GM18505 (cell line): Measurements from ENCODE around the gene TTC28.

Experiments used
- ATAC-seq: cut with Tn5 transposase; IDR thresholded peaks from one replicate; pipeline ENCODE4 v1.9.1; 2021; ENCODE audit not compliant: unreplicated experiment
- POLR2A ChIP-seq: IDR thresholded peaks from 4 replicates; pipeline ENCODE4 v1.6.1; 2011; ENCODE audit warnings: borderline replicate concordance; ENCODE audit not compliant: insufficient read depth, insufficient read length; ENCODE audit errors: extremely low read depth

Gene TTC28

DNA sequence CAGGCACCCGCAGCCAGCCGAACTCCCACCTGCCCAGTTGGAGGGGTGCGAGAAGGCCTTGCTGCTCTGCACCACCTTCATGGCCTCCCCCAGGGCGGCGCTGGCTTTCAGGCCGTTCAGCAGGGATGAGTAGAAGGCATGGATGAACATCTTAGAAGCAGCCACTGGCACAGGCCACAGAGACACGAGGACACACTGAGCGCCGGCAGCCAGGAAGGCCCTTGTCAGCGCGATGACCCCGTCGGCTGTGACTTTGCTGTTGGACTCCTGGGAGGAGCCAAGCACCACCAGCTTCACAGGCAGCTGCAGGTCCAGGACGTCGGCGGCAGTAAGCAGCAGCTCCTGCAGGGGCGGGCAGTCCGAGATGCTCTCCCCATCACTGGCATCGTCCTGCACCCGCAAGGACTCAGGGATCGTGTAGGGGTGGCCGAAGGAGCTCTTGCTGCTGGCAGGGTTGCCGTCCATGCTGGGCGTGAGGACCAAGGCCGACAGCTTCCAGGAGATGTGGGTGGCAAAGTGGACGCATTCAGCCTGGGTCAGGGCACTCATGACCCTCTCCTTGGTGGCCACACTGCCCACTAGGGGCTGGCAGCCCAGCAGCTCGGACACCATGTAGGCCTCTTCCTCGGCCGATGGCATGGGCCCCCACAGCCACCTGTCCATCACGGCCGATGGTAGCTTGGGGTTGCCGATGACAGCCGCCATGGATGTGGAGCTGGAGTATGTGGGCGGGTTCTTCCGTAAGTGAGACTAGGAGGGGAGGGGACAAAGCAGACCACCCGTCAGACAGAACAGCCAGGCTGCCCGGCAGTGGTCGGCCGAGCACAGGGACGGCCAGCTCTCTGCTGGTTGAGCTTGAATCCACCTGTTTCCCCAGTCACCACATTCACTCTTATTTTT is 680.9 kb downstream of the TTC28 start:
- no peak for TF ChIP-seq POLR2A
- ATAC-seq: no peak

DNA sequence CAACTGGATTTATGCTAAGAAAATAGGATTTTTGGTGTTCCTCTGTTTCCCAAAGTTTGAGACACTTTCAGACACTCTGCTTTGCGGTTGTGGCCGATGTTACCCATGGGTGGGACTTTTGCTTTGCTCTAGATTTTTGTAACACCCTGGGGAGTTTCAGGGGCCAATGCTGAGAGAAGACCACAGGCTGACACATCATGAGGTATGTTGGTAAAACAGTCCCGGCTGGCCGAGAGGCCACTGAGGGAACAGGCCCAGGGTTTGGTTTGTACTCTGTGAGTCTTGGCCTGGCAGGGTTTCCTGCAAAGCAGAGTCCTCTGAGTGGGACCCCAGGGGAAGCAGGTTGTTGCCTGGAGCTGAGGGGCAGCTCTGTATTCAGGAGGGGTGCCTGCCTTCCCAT is 682.1 kb downstream of the TTC28 start:
- TF ChIP-seq POLR2A: no peak
- no peak for ATAC-seq

DNA sequence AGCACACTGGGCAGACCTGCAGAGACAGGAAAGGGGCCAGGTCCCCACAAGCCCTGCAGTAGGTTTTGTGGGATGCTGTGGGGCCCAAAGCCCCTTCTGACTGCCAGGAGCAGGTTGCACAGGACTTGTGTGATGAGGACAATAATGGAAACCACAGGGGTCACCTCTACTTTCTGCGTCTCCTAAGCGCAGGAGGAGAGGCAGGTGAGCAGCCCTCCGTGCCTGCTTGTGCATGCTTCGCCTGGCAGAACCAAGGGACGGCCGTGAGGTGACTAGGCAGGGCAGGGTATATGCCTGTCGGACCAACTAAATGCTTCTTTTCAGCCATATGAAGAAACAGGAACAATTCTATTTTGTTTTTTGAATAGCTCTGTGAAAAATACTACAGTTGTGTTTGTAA is 682.7 kb downstream of the TTC28 start:
- TF ChIP-seq POLR2A: no peak
- ATAC-seq: no peak

DNA sequence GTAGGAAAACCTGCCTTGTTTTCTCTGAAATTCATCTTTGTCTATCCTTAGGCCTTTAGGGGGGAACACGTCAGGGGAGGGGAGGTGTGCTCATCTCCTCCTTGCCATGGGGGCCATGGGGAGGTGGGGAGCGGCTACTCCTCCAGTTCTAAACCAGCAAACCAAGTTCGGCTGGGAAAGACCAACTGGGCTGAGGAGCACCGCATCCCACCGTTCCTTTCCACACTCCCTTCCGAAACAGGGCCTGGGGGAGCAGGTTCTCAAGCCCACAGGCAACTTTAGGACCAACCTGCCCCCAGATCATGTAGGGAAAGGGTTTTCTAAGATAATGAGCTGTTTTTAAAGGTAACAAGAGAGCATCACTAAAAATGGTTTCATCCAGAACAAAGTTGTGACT is 683.1 kb downstream of the TTC28 start:
- ATAC-seq: no peak
- TF ChIP-seq POLR2A: no peak

DNA sequence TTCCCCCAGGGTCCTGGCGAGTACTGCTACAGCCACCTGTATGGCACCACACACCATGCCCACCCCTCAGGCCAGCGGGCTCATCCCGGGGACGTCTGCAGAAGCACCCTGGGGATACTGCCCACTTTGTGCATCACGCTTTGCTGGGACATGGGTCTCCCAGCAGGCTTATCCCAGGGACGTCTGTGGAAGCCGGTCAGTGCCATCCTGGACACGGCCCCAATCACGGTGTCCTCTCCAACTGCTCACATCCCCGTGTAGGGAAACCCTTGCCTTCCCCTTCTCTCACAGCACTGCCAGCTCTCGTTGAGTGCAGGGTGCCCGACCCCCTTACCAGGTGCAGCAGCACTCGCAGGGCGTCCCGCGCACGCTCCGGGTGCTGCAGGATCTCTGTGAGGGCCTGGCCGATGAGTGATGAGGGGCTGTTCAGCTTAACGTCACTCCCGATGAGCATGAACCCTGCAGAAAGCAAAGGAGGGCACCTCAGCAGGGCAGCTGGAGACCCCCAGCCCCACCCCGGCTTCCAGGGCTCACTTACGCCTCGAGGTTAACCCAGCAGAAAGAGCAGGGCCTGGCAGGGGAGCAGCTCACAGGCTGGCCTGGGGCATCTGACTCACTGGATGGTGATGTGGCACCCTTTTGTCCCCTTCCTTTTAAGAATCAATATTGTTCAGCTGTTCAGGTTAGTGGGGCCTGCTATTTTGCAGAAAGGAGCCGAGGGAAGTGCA is 683.7 kb downstream of the TTC28 start:
- no peak for ATAC-seq
- TF ChIP-seq POLR2A: no peak

DNA sequence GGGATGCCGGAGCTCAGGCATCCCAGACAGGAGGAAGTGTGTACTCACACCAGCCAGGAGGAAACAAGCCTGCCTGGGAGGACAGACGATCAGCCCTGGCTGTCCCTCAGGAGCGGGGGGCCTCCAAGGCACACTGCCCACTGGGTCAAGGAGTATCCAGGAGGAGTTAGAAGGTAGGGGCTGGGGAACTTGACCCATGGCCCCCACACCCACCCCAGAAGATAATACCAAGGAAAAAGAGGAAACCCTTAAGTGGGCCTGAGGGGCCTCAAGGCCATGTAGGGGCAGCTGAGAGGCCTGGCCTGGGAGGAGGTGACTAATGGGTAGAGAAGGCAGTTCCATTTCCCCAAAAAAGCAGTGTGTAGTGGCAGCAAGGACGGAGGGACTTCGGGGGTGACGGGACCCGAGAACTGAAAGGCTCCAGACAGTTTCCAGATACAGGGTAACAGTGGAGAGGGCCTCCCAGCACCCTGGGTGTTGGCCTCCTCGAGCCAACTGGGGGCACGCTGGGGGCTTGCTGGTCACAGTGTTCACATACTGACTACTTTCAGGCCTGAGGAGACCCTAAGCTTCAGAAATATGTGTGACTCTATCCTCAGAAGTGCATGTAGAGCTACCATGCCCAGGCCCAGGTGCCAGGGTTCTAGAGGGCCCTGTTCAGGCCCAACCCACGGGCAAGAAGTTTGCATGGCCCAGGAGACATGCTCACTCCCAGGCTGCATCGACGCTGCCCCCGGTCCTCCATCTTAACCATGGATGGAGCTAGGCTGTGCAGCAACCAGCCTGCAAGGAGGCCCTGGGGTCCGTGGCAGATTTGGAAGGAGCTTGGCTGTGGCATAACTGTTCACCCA is 684.9 kb downstream of the TTC28 start:
- TF ChIP-seq POLR2A: no peak
- ATAC-seq: no peak

DNA sequence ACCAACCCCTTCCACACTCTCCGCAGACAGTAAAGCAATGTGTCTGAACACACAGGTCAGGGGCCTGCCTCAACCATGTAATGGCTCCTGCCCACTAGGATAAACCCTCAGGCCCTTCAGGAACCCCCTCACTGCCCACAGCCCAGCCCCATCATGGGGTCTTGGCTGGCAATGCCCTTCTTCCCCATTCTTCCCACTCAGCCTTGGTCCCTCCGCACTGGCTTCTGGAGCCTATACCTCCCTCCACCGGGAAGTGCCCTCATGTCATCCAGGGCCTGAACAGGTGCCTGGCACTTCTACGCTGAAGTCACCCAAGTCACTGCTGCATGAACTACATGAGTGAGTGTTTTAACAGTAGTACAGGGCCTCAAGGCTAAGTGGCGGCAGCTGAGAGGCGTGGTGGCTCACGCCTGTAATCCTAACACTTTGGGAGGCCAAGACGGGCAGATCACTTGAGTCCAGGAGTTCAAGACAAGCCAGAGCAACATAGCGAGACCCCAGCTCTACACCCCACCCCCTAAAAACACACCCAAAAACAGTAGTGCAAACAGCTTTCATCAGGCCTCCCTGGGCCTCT is 685.8 kb downstream of the TTC28 start:
- no peak for ATAC-seq
- TF ChIP-seq POLR2A: no peak

DNA sequence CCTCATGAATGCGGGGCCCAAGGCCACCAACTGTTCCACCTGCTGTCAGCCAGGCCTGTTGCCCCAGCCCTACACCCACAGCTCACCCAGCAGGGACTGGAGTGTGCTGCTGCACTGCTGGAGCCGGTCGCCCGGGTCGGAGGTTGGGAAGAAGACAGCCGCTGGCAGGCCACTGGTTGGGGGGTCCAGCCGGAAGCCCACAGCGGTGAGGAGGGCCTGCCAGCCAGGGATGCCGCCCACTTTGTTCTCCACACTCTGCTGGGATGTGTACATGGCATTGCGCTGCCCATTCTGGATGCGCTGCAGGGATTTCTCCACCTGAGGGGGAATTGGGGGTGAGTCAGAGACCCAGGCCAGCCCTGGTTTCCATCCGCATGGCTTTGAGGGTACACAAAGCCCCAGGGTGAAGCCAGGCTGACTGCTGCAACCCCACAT is 686.4 kb downstream of the TTC28 start:
- TF ChIP-seq POLR2A: no peak
- ATAC-seq: no peak

DNA sequence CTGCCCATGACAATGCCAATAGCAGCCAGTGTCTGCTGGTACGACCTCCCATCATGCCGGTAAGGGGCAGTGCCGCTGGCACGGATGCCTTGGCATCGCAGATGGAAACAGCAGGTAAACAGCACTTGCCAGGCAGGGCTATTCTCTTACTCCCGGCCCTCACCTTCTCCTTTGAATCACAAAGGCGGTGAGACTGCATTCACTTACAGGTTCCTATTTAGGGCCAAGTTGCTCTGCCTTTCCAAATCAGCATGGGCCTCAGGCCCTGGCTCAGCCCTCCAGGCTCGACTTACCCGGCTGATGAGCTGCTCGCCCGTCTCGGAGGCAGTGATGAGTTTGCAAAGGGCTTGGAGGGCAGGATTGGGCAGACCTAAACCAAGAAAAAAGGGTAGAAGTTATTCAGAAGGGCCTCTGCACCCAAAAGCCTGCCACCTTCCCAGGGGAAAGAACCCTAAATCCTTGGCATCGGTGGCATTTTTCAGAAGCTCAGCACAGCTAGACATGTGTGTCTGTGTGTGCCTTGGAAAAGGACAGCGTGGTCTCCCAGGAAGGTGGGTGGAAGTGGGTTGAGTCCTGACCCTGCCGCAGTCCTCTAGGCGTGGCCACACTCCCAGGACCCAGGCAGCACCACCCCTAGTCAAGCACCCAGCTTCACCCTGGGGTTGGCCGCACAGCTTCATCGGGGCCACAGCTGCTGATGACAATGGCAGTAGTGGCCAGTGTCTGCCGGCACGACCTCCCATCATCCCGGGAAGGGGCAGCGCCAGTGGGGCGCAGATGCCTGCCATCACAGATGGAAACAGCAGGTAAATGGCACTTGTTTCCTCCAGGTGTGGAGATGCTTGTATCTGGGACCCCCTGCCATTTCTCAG is 687.1 kb downstream of the TTC28 start:
- TF ChIP-seq POLR2A: no peak
- ATAC-seq: no peak

DNA sequence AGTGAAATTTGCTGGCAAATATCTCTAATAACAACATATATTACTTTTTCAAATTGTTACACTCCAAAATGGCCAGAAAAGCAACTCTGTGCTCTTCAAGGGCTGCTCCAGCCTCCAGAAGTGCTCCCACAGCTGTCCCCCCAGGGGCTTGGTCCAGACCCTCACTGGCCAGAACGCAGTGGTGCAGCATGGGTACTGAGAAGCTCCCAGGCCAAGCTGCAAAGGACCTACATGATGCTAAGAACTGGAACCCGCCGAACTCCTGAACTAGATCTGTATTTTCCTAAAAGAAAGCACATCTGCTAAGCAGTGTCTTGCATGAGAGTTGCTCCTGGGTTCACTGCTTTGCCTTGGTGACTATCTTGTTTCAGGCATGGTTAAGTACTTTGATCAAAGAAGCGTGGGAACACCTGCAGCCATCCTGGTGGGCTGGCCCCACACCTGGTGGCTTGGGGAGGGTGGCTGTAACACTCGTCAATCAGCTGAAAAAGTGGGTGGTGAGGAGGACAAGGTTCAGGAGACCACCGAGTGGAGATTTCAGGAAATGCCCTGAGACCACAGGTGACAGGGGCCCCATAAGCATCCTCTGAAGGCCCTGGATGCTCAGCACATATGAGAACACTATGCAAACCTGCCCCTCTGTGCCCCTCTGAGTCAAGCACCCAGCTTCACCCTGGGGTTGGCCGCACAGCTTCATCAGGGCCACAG is 687.9 kb downstream of the TTC28 start:
- no peak for ATAC-seq
- no peak for TF ChIP-seq POLR2A

DNA sequence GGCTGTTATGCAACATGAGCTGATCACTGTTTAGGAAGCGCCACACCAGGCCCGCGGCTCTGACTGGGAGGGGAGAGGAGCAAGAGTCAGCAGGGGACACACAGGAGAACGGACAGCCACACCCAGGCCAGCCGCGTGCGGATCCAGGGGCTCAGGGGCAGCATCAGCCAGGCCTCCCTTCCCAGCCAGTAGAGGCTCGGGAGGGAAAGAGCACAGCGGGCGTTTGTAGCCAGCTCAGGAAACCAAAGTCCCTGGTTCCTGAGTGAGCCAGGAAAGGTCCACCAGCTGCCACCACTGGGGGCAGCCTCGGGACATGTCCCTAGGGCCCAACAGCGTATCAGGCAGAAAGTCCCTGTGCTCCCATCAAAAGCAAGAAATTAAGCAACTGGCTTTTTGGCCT is 688.8 kb downstream of the TTC28 start:
- TF ChIP-seq POLR2A: no peak
- no peak for ATAC-seq
